GM21381 (cell line): Measurements from ENCODE around the gene BMP6.

Experiments used
- ATAC-seq: cut with Tn5 transposase; IDR thresholded peaks from one replicate; pipeline ENCODE4 v1.9.1; 2021; ENCODE audit warnings: mild to moderate bottlenecking, moderate library complexity; ENCODE audit not compliant: unreplicated experiment

BMP6 gene

GRCh38 chr6:7919871-7920270, 194.0 kb downstream of the BMP6 start:
- ATAC-seq = no peak

- no peak for ATAC-seq
Observed at GRCh38 chr6:7920425-7920824, 194.5 kb downstream of the BMP6 start.

GRCh38 chr6:7921046-7921445, 195.1 kb downstream of the BMP6 start:
- ATAC-seq = no peak

GRCh38 chr6:7921632-7922092, 195.8 kb downstream of the BMP6 start:
- no peak for ATAC-seq

- ATAC-seq = no peak
Observed at GRCh38 chr6:7922596-7922995, 196.7 kb downstream of the BMP6 start.

GRCh38 chr6:7924867-7925266, 199.0 kb downstream of the BMP6 start:
- ATAC-seq = no peak
